Effector memory CD4-positive, alpha-beta T cell (primary cell): ENCODE results near the gene SLC24A1.

ENCODE experiments used
- DNase-seq, 3 donors: peaks; one replicate each; pipeline ENCODE4 v3.0.0-alpha.2; 2020
- H3K27ac ChIP-seq: 2 replicates; pipeline ENCODE4 v1.7.0; 2013; ENCODE audit warnings: mild to moderate bottlenecking, low read length, moderate library complexity; ENCODE audit not compliant: insufficient read depth, poor library complexity, severe bottlenecking
- H3K27me3 ChIP-seq: replicated peaks from 2 replicates; pipeline ENCODE4 v1.7.0; 2013; ENCODE audit warnings: mild to moderate bottlenecking, low read length; ENCODE audit not compliant: insufficient read depth, control insufficient read depth, poor library complexity, severe bottlenecking
- H3K36me3 ChIP-seq: 2 replicates; pipeline ENCODE4 v1.7.0; 2013; ENCODE audit warnings: mild to moderate bottlenecking, low read length, moderate library complexity; ENCODE audit not compliant: control insufficient read depth, insufficient read depth
- H3K4me1 ChIP-seq: 2 replicates; pipeline ENCODE4 v1.7.0; 2013; ENCODE audit warnings: low read length, mild to moderate bottlenecking; ENCODE audit not compliant: control insufficient read depth, insufficient read depth, poor library complexity, severe bottlenecking
- H3K4me3 ChIP-seq: 2 replicates; pipeline ENCODE4 v1.7.0; 2013; ENCODE audit warnings: low read length, low read depth, mild to moderate bottlenecking; ENCODE audit not compliant: insufficient read depth, poor library complexity, severe bottlenecking
- H3K9me3 ChIP-seq: 2 replicates; pipeline ENCODE4 v1.7.0; 2013; ENCODE audit warnings: mild to moderate bottlenecking, low read length, moderate library complexity; ENCODE audit not compliant: control insufficient read depth

The SLC24A1 gene

GRCh38 chr15:65595960-65596359 is 25.8 kb upstream of the SLC24A1 start:
- H3K4me1 ChIP-seq = no peaks in the 10 kb centered on the region
- no peaks in the 10 kb centered on the region for H3K9me3 ChIP-seq
- no peak for DNase-seq
- no peak overlapping the region for H3K4me3 ChIP-seq
- no peaks in the 10 kb centered on the region for H3K27me3 ChIP-seq
- no peak overlapping the region for H3K27ac ChIP-seq
- H3K36me3 ChIP-seq = peaks cover 74% of the 10 kb centered on the region

- Histone ChIP-seq H3K4me3 (no peak overlapping the region), H3K36me3 (peaks cover 57% of the 10 kb centered on the region), H3K9me3 (no peaks in the 10 kb centered on the region), H3K27ac (no peak overlapping the region), H3K4me1 (no peaks in the 10 kb centered on the region), H3K27me3 (no peaks in the 10 kb centered on the region)
- DNase-seq = no peak
These were observed 23.3 kb upstream of the SLC24A1 start for GRCh38 chr15:65598468-65598867.

GRCh38 chr15:65599677-65600076 is 22.1 kb upstream of the SLC24A1 start:
- peaks cover 60% of the 10 kb centered on the region for H3K36me3 ChIP-seq

DNA sequence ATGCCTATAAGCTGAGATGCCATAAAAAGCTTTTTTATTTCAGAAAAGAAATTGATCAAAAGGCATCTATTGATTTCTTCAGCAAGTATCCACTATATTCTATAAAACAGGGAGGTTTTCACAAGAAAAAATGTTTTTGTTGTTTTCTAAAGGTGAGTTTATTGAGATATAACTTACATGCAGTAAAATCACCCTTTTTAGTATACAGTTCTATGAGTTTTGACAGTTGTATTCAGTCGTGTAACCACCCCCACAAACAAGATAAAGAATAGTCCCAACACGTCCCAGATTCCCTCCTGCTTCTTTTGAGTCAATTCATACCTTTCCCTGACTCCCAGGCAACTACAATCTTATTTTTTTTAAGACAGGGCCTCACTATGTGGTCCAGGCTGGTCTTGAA is 18.6 kb upstream of the SLC24A1 start:
- no peak overlapping the region for H3K27ac ChIP-seq
- H3K9me3 ChIP-seq = no peaks in the 10 kb centered on the region
- H3K36me3 ChIP-seq = peaks cover 43% of the 10 kb centered on the region
- H3K4me1 ChIP-seq = no peaks in the 10 kb centered on the region
- H3K27me3 ChIP-seq = no peaks in the 10 kb centered on the region
- no peak overlapping the region for H3K4me3 ChIP-seq
- no peak for DNase-seq

More at GRCh38 chr15:65599677-65600076, 22.1 kb upstream of the SLC24A1 start:
- H3K4me3 ChIP-seq = no peak overlapping the region
- no peaks in the 10 kb centered on the region for H3K4me1 ChIP-seq
- H3K27me3 ChIP-seq = no peaks in the 10 kb centered on the region
- DNase-seq = no peak
- H3K27ac ChIP-seq = no peak overlapping the region
- no peaks in the 10 kb centered on the region for H3K9me3 ChIP-seq

GRCh38 chr15:65603559-65603958 is 18.2 kb upstream of the SLC24A1 start:
- H3K27me3 ChIP-seq = no peaks in the 10 kb centered on the region
- H3K36me3 ChIP-seq = peaks cover 39% of the 10 kb centered on the region
- no peak overlapping the region for H3K4me3 ChIP-seq
- DNase-seq = no peak
- no peaks in the 10 kb centered on the region for H3K9me3 ChIP-seq
- H3K4me1 ChIP-seq = no peaks in the 10 kb centered on the region
- no peak overlapping the region for H3K27ac ChIP-seq

DNA sequence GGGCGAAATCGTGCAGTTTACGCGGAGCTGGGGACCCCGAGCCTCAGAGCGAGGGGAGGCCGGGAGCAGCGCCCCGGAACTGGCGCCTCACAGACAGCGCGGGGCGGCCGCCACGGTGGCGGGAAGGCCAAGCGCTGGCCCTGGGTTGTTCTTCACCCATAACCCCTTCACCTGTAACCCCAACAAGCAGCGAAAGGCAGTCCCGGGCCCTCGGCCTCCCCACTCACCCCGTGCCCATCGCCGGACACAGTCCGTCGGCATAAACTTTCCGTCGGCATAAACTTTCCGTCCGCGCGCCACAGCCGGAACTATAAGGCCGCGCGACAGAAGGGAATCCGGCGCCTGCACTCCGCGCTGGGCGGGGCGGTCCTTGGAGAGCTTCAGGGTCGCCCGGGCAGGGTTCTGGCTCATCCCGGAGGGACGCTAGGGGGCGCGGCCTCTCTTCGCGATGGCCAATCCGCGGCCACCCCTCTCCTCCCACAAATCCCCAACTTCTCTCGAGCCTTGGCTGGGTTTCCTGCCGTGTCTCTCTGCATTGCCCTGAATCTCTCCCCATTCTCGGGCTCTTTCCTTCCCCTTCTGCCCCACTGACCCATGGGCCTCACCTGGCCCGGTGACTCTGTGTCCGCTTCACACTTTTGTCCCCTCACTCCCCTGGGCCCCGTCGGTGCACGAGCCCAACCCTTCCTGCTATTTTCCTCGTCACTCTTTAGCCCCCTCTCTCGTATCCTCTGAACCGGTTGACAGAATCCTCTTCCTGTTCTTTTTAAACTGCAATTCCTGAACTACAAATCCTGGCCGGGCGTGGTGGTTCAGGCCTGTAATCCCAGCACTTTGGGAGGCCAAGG is 10.6 kb upstream of the SLC24A1 start, which contains the start of gene INTS14:
INTS14 (minus strand) TSS at position 261 of the 848 bp plus-strand sequence. CDS start 3,751 bp downstream, outside the sequence.
- H3K27me3 ChIP-seq = no peaks in the 10 kb centered on the region
- H3K36me3 ChIP-seq = no peaks in the 10 kb centered on the region
- peak; percentile 84 to 87 (median 84) for DNase-seq
- no peaks in the 10 kb centered on the region for H3K9me3 ChIP-seq
- peak within 1 kb of the TSS; percentile 73 for H3K4me3 ChIP-seq
- H3K27ac ChIP-seq = peak within 1 kb of the TSS; percentile 84
- peaks cover 13% of the 10 kb centered on the region for H3K4me1 ChIP-seq

DNA sequence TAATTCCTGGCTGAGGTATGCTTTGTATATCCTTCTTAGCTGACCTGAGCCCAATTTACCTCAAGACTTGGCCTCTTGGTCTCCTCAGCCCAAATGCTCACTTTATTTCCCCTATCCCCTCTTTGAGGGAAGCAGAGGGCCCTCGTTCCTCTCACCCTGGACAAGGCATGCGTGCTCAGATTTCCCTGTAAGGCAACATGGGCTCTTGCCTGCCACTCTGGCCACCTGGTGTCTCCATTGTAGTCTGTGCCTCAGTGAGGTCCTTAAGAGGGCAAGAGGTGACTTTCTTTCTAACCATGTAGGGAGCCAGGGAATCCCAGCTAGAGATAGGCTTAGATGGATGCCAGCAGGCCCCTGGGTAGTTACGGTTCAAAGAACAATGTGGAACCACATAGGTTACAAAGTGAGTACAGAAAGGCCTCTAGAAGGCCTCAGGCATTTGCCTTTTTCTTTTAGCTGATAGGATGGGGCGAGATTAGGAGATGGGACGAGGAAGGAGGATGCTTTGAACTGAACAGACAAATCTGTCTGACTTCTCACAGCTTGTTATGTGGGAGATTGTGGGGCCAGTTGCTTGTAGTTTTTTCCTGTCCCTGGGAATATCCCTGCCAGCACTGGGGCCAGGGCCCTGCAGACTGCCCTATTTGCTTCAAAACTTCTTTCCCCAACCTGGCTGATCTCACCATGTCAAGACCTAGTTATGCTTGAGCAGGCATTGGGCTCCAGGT is 9.7 kb upstream of the SLC24A1 start:
- no peaks in the 10 kb centered on the region for H3K9me3 ChIP-seq
- no peaks in the 10 kb centered on the region for H3K36me3 ChIP-seq
- peak overlapping the region; percentile 84 for H3K27ac ChIP-seq
- no peaks in the 10 kb centered on the region for H3K27me3 ChIP-seq
- H3K4me1 ChIP-seq = peaks cover 13% of the 10 kb centered on the region
- no peak for DNase-seq
- H3K4me3 ChIP-seq = peak overlapping the region; percentile 73

DNA sequence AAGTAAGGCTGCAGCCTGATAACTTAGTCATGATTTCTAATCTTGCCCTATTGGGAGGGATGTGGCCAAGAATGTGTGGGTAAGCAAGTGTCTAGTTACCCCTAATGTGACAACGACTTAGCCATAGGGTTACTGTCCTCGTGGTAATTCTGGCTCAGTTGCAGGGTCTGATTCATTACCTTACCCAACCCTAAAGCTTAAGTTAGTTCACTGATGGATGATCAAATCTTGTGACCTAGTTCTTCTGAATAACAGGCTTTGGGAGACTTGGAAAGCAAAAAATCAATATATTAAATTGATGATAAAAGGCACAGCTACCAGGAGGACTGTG is 9.2 kb upstream of the SLC24A1 start:
- H3K9me3 ChIP-seq = no peaks in the 10 kb centered on the region
- H3K4me1 ChIP-seq = peaks cover 13% of the 10 kb centered on the region
- H3K27ac ChIP-seq = no peak overlapping the region
- H3K27me3 ChIP-seq = no peaks in the 10 kb centered on the region
- no peak for DNase-seq
- H3K36me3 ChIP-seq = no peaks in the 10 kb centered on the region
- H3K4me3 ChIP-seq = no peak overlapping the region

DNA sequence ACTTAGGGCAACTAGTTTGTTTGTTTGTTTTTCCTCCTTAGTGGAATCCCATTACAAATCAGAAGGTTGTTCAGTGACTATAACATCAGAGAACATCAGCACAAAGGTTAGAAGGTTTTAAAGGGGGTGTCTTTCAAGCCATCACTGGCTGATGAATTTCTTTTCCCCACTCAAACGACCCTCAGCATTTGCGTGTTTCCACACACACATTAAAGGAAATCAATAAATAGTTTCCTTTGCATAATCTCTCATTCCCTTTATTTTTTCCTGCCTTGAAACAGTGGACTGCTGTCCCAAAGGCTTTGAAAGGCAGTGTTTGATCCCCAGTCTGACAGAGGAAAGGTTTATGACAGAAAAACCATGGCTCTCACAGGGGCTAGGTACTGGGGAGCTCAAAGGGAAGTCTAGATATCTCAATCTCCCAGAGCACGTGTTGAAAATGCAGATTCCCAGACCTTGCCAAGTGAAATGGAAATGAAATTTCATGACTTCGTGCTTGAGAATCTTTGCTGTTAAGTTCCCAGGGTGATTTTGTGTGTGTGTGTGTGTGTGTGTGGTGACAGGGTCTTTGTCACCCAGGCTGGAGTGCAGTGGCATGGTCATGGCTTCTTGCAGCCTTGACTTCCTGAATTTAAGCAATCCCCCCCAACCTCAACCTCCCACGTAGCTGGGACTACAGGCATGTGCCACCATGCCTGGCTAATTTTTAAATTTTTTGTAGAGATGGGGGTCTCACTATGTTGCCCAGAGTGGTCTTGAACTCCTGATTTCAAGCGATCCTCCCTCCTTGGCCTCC is 8.6 kb upstream of the SLC24A1 start:
- Histone ChIP-seq H3K27ac (no peak overlapping the region), H3K4me3 (no peak overlapping the region), H3K9me3 (no peaks in the 10 kb centered on the region), H3K36me3 (no peaks in the 10 kb centered on the region), H3K4me1 (peaks cover 13% of the 10 kb centered on the region), H3K27me3 (no peaks in the 10 kb centered on the region)
- DNase-seq = no peak
